Measurements from ENCODE around the gene PPP2R5E. TPM values are rescaled to one million over a fixed set of nuclear protein-coding genes. Genes with fewer than 3 reads are reported as not detected.

Gene PPP2R5E
- total RNA-seq, 1 experiment from 2014 or later = 45.0 TPM

DNA sequence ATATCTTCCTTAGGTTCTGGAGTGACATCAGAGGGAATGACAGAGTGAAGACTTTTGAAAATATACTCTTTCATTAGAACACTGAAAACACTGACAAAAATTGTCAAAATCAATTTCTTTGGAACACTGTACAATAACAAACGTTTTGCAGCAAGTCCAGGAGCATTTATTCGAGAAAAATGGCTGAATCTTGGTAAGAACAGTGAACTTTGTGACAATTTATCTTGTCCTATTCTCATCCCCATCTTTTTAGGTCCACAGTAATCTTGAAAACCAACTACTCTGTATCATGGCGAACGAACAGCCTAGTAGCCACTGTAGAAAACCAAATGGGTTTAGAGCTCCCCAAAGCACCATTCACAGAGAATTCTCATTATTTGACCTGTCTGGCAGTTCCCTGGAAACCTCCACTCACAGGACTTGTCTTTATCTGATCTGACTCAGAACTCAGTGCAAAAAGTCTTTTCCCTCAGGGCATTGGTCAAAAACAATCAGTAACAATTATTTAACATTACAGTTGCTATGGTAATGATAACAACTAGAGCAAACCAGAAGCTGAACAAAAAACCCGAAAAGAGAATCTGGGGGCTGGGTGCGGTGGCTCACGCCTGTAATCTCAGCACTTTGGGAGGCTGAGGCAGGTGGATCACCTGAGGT, 20.3 kb upstream of the PPP2R5E start:
- CTCF ChIA-PET = no interaction called here
- no peak overlapping the region for H3K27ac ChIP-seq (ENCODE audit: low read depth, low read length)
- H3K27me3 ChIP-seq (ENCODE audit: insufficient read depth, low read length) = no peaks in the 10 kb centered on the region
- H3K9me3 ChIP-seq (ENCODE audit: control insufficient read depth in 1 of 2, insufficient read depth in 1 of 2, low read depth in 1 of 2, low read length in 2 of 2) = no peaks in the 10 kb centered on the region
- no peak for ATAC-seq
- no peaks in the 10 kb centered on the region for H3K36me3 ChIP-seq (ENCODE audit: control insufficient read depth in 1 of 2, insufficient read depth in 2 of 2, low read length in 2 of 2)
- BruUV-seq (replicated peaks) = no TSS peak
- H3K4me2 ChIP-seq (ENCODE audit: low read length) = no peak overlapping the region
- H3K9ac ChIP-seq (ENCODE audit: low read length) = no peak overlapping the region
- H2AFZ ChIP-seq (ENCODE audit: low read depth, low read length, poor library complexity, severe bottlenecking) = no peak overlapping the region
- intact Hi-C loops (cut with micrococcal nuclease) = no loop called here
- no peaks in the 10 kb centered on the region for H4K20me1 ChIP-seq (ENCODE audit: insufficient read depth)
- TF ChIP-seq ZFX (IDR thresholded peaks at IDR 0.05) (no peak), ZNF274 (IDR thresholded peaks at IDR 0.05; ENCODE audit: low read depth, low read length) (no peak)
- RAD21 ChIA-PET (ENCODE audit: low non-redundant PET in 1 of 2, low total read pairs in 2 of 2, uncharacterized antibody in 2 of 2, unreplicated experiment in 2 of 2) = no interaction called here
- POLR2A ChIA-PET = interaction anchor here (0.9 kb wide), 1 partner anchor 20 kb away, joined by 5 read pairs; the partner anchor contains the start of gene PPP2R5E
- no peak overlapping the region for H3K4me3 ChIP-seq (replicated peaks in 1 of 2; ENCODE audit: low read depth in 1 of 2, low read length in 2 of 2)
- DNase-seq (ENCODE audit: low read depth, low spot score) = no peak
- H3K9me2 ChIP-seq (ENCODE audit: insufficient read depth) = no peaks in the 10 kb centered on the region
- no peaks in the 10 kb centered on the region for H3K79me2 ChIP-seq (ENCODE audit: insufficient read depth, low read length)
- peaks cover 0 to 4% of the 10 kb centered on the region in 2 experiments; a peak in 1 of 4 replicates for H3K4me1 ChIP-seq (ENCODE audit: control insufficient read depth in 1 of 2, insufficient read depth in 2 of 2, low read length in 2 of 2)

DNA sequence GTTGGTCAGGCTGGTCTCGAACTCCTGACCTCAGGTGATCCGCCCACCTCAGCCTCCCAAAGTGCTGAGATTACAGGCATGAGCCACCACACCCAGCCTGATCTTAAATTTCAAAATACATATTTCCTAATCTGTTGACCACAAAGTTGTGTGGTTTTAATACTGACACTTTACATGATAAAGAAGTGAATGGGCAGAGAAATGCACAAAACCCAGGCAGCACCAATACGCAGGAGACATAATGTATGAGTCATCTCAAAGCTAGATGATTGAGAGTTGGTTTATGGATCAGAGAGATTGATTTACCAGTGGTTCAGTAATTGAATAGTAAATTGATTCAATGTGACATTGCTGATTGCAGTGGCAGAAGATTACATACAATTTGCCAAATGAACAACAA, 19.2 kb upstream of the PPP2R5E start:
- CTCF ChIA-PET = no interaction called here
- H2AFZ ChIP-seq (ENCODE audit: low read depth, low read length, poor library complexity, severe bottlenecking) = no peak overlapping the region
- H3K9me3 ChIP-seq (ENCODE audit: control insufficient read depth in 1 of 2, insufficient read depth in 1 of 2, low read depth in 1 of 2, low read length in 2 of 2) = no peaks in the 10 kb centered on the region
- intact Hi-C loops (cut with micrococcal nuclease) = no loop called here
- no TSS peak for BruUV-seq (replicated peaks)
- RAD21 ChIA-PET (ENCODE audit: low non-redundant PET in 1 of 2, low total read pairs in 2 of 2, uncharacterized antibody in 2 of 2, unreplicated experiment in 2 of 2) = no interaction called here
- POLR2A ChIA-PET = no interaction called here
- H3K4me2 ChIP-seq (ENCODE audit: low read length) = no peak overlapping the region
- no peaks in the 10 kb centered on the region for H3K36me3 ChIP-seq (ENCODE audit: control insufficient read depth in 1 of 2, insufficient read depth in 2 of 2, low read length in 2 of 2)
- H3K4me1 ChIP-seq (ENCODE audit: control insufficient read depth in 1 of 2, insufficient read depth in 2 of 2, low read length in 2 of 2) = peaks cover 0 to 4% of the 10 kb centered on the region in 2 experiments; a peak in 1 of 4 replicates
- no peak overlapping the region for H3K9ac ChIP-seq (ENCODE audit: low read length)
- TF ChIP-seq FOSL1 (IDR thresholded peaks at IDR 0.05; ENCODE audit: low read depth) (no peak), TCF7L2 (IDR thresholded peaks at IDR 0.05; ENCODE audit: borderline replicate concordance, extremely low read depth, insufficient read depth, insufficient read length) (no peak), POLR2A (IDR thresholded peaks at IDR 0.05; ENCODE audit: borderline replicate concordance, extremely low read depth, insufficient read depth, insufficient read length) (no peak), CEBPB (IDR thresholded peaks at IDR 0.05; ENCODE audit: low read depth) (no peak), CBX3 (IDR thresholded peaks at IDR 0.05; ENCODE audit: low read depth) (no peak), SIN3A (IDR thresholded peaks at IDR 0.05; ENCODE audit: low read depth) (no peak), EZH2phosphoT487 (IDR thresholded peaks at IDR 0.05; ENCODE audit: borderline replicate concordance) (no peak), SP1 (IDR thresholded peaks at IDR 0.05; ENCODE audit: low read depth) (no peak)
- TF ChIP-seq, protein P1, sequence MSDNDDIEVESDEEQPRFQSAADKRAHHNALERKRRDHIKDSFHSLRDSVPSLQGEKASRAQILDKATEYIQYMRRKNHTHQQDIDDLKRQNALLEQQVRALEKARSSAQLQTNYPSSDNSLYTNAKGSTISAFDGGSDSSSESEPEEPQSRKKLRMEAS (IDR thresholded peaks at IDR 0.05) = no peak
- H3K27ac ChIP-seq (ENCODE audit: low read depth, low read length) = no peak overlapping the region
- H4K20me1 ChIP-seq (ENCODE audit: insufficient read depth) = no peaks in the 10 kb centered on the region
- H3K79me2 ChIP-seq (ENCODE audit: insufficient read depth, low read length) = no peaks in the 10 kb centered on the region
- ATAC-seq = no peak
- DNase-seq (ENCODE audit: low read depth, low spot score) = no peak
- H3K27me3 ChIP-seq (ENCODE audit: insufficient read depth, low read length) = no peaks in the 10 kb centered on the region
- no peaks in the 10 kb centered on the region for H3K9me2 ChIP-seq (ENCODE audit: insufficient read depth)
- H3K4me3 ChIP-seq (replicated peaks in 1 of 2; ENCODE audit: low read depth in 1 of 2, low read length in 2 of 2) = no peak overlapping the region
